NT2/D1 (cell line): ENCODE measurements around the gene PRDM15.

Experiments used
- SUZ12 ChIP-seq: IDR thresholded peaks from 2 replicates; pipeline ENCODE4 v1.6.1; 2011; ENCODE audit not compliant: insufficient read length, insufficient read depth; ENCODE audit errors: extremely low read depth
- YY1 ChIP-seq: IDR thresholded peaks from 2 replicates; pipeline ENCODE4 v1.6.1; 2011; ENCODE audit not compliant: insufficient read length, insufficient read depth
- ZNF274 ChIP-seq: IDR thresholded peaks from 2 replicates; pipeline ENCODE4 v1.6.1; 2011; ENCODE audit warnings: mild to moderate bottlenecking, low read depth, low read length

- TF ChIP-seq ZNF274 (no peak), YY1 (no peak), SUZ12 (no peak)
Measured at GRCh38 chr21:41802198-41802584, 77.0 kb downstream of the PRDM15 start.
